GM23248 (cell line): ENCODE measurements around the gene PCDH1.

ENCODE experiments used
- EZH2 ChIP-seq: fragments of 200-600 bp; sonication (generic); IDR thresholded peaks from 2 replicates; pipeline ENCODE4 v1.6.1; 2018; ENCODE audit warnings: antibody characterized with exemption, mild to moderate bottlenecking; ENCODE audit not compliant: insufficient read depth, poor library complexity, severe bottlenecking
- EZH2phosphoT487 ChIP-seq: fragments of 200-600 bp; sonication (generic); IDR thresholded peaks from 2 replicates; pipeline ENCODE4 v1.6.1; 2018; ENCODE audit warnings: antibody characterized with exemption, moderate library complexity, mild to moderate bottlenecking, low read depth; ENCODE audit not compliant: insufficient read depth

GRCh38 chr5:141898448-141899049 lies 20.3 kb upstream of the PCDH1 start:
- TF ChIP-seq EZH2phosphoT487 (no peak), EZH2 (no peak)
